NCI-H524 (cell line): Measurements from ENCODE around the gene SMIM44.
"Not testable (repeated sequence)": the region's sequence is repeated elsewhere in the genome, so short reads cannot be mapped to it uniquely, and the experiment has no call there.

Experiments used
- DNase-seq, 2 experiments: peaks; one replicate each; lab custom pipeline; 2025; lab: John Stamatoyannopoulos, UW

The SMIM44 gene

GRCh38 chr19:3457528-3458228, 25.6 kb downstream of the SMIM44 start:
- no peak for DNase-seq

DNA sequence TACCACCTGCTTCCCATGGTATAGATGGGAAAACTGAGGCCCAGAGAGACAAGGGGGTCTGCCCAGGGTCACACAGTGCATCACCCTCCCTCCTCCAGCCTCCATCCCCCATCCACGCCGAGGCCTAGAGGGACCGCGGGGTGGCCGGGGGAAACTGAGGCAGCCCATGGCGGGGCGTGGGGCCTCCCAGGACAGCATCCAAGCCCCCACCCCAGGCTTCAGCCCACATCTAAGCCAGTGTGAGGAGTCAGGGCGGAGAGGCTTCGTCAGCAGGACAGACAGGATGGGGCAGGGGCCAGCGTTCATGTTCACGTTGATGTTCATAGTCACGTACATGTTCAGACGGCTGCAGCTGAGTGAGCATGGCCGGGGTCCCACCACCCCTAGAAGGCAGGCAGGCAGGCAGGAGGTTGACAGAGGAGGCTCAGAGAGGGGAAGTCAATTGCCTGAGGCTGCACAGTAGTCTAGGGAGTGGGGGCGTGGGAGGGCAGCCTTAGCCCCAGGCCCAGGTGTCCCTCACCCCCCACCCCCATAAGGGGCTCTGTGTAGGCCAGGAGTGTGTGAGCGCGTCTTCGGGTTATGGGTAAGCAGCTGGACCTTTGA, 26.2 kb downstream of the SMIM44 start:
- no peak for DNase-seq

DNA sequence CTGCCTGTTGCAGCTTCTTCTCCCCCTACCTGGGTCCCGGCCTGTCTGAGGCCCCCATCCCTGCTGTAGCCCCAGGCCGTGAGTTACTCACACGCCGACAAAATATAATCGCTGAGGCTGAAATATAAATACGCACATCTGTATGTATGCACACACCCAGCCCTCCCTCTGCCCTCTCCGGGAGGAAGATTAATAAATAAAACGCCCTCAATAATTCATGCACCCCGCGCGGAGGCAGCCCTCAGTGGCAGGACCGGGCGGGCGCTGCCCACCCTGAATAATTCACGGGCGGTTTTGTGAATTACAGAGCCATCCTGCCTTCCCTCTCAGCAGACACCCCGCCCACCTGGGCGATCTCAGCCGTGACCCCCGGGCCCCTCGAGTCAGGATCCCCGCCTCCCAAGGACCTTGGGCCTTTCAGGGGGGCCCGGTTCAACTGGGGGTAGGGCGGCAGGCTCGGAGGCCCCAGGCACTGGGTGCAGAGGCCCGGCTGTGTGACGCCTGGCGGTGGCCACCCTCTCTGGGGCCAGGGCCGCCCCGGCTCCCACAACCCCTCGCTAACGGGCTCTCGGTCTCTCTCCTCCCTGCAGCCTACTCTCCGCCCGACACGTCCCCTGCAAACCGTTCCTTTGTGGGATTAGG, 27.2 kb downstream of the SMIM44 start:
- no peak for DNase-seq

DNA sequence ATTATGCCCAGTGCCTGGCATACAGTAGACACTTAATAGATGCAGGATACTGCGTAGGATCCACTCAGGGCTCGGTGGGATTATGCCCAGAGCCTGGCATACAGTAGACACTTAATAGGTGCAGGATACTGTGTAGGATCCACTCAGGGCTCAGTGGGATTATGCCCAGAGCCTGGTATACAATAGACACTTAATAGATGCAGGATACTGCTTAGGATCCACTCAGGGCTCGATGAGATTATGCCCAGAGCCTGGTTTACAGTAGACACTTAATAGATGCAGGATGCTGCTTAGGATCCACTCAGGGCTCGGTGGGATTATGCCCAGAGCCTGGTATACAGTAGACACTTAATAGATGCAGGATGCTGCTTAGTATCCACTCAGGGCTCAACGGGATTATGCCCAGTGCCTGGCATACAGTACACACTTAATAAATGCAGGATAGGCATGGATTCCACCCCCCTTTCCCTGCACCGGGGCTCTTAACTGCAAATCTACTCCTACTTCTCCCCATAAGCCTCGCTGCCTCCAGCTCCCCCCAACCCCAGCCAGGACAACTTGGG, 27.8 kb downstream of the SMIM44 start:
- DNase-seq = no peak

DNA sequence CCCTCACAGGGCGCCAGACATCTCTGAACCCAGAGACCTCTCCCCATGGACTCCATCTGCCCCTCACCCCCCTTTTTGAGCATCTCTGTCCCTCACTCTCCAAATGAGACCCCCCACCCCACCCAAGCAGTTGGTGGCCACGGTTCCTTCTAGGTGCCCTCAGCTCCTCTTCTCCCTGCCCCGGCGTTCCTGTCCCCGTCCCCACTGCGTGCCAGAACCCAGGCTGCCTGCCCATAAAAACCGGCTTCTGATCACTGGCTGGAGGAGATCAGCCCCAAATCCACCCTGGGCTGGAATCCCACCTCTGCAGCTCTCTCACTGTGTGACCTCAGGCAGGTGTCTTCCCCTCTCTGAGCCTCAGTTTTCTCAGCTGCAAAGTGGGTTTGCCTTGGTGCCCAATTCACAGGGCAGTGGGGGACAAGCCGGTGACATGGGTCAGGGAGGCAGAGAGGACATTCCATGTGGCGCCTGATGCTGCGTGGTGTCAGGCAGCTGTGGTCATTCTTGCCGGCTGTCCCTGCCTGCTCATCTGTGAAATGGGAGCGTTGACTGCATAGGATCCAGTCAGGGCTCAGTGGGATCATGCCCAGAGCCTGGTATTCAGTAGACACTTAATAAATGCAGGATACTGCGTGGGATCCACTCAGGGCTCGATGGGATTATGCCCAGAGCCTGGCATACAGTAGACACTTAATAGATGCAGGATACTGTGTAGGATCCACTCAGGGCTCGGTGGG, 28.4 kb downstream of the SMIM44 start:
- DNase-seq = no peak

DNA sequence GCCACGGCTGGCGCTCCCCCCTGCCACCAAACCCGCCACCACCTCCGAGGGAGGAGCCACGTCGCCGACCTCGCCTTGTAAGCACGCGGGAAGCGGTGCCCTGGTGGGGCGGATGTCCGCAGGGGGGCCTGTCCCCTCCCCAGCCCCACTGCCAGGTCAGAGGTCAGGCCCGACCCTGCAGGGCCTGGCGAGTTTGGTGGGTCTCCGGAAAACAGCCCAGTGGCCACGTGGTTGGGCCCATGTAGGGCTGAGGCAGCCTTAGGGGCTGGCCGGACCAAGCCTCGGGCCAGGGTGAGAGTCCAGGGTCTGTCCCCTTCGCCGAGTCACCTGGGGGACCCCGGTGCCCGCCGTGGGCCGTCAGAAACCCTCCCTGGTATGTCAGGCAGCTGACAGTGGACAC, 29.4 kb downstream of the SMIM44 start:
- DNase-seq = no peak

- not testable (repeated sequence) for DNase-seq
Measured at GRCh38 chr19:3452942-3453214, 30.4 kb downstream of the SMIM44 start.

DNA sequence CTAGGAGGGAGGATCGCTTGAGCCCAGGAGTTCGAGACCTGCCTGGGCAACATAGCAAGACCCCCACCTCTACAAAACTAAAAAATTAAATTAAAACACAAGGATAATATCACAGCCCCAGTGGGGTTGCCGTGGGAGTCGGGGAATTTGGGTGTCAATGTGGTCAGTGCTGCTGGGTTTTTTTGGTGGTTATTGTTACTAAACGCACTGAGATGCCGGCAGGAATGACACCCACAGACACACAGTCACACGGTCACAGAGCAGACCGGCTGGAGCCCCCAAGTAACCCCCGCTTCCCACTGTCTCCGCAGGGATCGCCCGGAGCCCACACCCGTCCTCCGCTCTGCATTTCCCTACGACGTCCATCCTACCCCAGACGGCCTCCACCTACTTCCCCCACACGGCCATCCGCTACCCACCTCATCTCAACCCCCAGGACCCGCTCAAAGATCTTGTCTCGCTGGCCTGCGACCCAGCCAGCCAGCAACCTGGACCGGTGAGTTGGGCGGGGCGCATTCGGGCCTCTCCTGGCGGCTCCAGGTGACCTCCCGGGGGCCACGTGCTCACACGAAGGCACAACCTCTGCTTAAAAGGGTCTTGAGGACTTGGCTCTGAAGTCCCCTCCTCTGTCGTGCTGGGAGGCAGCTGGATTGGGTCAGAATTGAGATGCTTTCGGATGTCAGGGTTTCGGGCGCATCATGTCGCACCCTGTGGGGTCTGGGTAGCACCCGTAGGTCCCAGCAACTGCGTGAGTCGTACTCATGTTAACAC, 30.9 kb downstream of the SMIM44 start:
- DNase-seq = no peak

GRCh38 chr19:3451451-3451866, 31.8 kb downstream of the SMIM44 start:
- no peak for DNase-seq

DNA sequence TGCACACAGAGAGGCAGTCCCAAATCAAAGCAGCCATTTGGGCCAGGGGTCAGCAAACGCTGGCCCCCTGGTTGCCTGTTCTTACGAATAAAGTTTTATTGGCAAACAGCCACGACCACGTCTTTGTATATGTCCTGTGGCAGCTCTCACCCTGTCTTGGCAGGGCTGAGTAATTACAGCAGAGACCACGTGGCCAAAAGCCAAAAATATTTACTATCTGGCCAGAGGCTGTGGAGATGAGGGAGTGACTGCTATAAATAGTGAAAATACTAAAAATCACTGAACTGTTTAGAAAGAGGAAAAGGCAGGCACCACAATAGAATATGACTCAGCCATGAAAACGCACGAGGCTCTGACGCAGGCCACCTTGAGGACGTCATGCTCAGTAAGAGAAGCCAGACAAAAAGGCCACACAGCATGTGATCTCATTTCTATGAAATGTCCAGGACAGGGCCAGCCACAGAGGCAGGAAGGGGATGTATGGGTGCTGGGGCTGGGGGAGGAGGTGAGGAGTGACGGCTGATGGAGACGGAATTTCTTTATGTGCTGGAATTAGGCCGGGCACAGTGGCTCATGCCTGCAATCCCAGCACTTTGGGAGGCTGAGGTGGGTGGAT, 32.3 kb downstream of the SMIM44 start:
- no peak for DNase-seq

DNA sequence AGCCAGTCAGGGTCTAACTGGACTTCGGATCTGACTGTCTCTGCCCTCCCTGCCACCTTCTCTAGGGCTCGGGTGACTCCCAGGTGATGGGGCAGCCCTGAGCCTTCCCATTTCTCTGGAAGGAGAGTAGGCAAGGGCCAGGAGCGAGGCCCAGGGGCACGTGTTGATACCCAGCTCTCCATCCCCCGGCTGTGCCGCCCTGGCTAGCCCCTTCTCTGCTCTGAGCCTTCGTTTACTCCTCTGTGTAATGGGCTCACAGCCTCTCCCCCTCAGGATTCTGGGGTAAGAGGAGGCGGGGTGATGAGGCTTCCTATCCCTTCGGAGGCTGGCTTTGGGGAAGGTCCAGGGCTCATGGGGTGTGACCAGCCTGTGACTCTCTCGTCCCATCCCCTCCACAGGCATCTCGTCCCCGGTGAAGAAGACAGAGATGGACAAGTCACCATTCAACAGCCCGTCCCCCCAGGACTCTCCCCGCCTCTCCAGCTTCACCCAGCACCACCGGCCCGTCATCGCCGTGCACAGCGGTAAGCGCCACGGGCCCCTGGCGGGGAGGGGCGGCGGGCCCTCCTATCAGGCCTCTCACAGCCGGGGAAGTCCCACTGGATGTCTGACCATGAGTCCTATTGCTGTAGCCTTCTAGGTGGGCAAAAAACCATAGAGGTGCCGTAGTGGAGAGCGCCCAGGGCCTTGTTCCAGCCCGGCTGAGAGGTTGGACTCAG, 34.5 kb downstream of the SMIM44 start:
- no peak for DNase-seq

DNA sequence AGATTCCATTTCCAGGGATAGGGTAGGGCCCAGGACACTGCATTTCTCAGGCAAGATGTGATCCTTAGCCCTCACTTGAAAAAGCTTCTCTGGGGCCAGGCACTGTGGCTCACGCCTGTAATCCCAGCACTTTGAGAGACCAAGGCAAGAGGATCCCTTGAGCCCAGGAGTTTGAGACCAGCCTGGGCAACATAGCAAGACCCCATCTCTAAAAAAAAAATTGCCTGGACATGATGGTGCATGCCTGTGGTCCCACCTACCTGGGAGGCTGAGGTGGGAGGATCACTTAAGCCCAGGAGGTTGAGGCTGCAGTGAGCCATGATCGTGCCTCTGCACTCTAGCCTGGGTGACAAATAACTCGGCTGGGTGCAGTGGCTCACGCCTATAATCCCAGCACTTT, 36.6 kb downstream of the SMIM44 start:
- DNase-seq = not testable (repeated sequence)

DNA sequence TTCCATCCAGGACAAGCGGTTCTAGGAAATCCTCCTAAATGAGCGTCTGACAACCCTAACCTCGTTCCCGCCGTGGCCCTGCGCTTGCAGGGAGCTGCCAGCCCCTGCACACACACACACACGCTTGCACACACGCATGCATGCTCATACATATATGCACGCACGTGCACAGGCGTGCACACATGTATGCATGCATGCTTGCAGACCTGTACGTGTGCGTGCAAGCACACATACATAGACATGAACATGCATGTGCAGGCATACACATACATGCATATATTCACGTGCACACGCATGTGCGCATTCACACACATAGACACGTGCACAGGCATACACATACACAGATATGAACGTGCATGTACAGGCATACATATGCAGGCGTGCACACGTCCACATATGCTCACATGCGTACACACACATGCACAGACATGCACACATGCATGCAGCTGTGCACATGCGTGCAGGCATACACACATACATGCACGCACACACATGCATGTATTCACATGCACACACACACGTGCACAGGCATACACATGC, 38.5 kb downstream of the SMIM44 start:
- no peak for DNase-seq

DNA sequence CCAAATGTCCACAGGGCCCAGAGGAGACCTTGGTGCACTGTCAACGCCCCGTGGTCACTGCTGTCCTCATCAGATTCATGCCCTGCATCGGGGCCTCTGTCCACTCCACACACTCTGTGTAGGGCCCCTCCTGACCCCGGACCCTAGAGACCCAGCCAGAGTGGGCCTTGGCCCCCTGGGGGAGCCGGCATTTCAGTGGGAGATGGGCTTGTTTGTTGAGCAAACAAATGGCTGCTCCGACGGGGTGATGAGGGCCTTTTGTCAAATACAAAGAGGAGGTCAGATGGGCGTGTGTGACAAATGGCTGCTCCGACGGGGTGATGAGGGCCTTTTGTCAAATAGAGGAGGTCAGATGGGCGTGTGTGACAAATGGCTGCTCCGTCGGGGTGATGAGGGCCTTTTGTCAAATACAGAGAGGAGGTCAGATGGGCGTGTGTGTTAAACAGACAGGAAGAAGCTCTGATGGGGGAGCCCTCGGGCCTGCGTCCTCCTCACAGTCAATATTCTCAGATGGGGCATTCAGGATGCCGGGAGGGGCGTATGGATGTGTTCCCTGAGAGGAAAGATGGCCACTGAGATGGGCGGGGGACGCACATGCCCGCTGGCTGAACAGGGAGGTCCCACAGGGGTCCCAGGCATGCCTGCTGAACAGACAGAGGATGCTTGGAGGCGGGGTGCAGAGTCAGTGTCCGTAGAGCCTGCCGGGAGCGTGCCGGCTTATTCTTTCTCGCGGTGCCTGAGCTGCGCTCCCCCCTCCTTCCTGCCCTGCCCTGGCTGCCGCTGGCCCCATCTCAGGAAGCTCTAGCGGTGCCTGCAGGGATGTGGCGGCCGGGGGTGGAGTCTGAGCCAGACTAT, 39.2 kb downstream of the SMIM44 start:
- no peak for DNase-seq

GRCh38 chr19:3442487-3443071, 40.7 kb downstream of the SMIM44 start:
- no peak for DNase-seq

DNA sequence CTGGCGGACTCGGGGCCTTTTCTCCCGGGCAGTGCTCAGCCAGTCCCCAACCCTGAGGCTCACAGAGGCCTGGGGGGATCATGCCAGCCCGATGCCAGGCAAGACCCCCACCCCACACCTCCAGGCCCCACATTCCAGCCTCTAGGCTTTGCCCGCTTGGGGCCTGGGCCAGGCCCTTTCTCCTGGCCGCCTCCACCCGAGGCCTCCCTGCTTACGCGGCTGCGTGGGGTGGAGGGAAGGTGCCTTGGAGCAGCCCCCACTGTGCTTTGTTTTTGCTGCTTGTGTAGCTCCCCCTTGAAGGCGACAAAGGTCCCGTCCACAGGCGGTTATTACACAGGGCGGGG, 41.3 kb downstream of the SMIM44 start:
- DNase-seq = no peak

DNA sequence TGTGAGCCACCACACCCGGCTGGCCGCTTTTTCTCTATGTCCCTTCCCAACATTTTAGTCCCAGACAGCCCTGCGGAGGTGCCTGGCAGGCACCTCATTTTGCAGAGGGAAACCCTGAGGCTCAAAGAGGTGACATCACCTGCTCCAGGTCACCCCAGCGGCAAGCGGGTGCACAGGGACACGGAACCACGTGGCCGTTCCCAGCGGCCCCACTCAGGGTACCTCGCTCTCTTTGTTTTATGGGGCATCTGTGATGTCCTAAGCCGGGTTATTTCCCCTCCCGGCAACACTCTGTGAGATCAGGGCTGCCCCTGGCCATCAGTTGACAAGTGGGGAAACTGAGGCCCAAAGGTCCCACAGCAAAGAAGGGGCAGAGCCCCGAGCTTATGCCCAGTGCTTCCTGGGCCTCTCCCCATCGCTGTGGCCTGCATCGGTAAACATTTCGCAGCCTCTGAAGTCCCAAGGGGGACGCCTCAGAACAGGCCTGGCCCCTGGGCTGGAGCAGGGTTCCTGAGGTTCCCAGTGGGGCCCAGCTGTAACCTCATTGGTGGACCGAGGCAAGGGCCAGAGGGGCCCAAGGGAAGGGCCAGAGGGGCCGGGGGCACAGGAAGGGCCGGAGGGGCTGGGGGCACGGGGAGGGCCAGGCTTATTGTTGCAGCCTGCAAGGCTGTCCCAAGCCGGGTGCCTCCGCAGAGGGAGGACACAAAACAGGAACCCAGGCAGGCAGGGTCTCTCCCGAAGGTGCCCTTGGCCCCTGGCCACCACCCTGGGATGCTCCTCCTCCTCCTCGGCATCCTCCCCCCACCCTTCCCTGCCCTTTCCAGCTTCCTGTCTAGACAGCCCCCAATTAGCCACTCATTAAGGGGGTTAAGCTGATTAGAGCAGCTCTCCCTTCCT, 41.9 kb downstream of the SMIM44 start:
- DNase-seq = no peak

- DNase-seq = peak in 1 of 2 experiments; percentile 40
Measured at GRCh38 chr19:3440082-3440481, 43.2 kb downstream of the SMIM44 start.
